Activated naive CD8-positive, alpha-beta T cell treated with anti-CD3 and anti-CD28 coated beads, Interleukin-2, amount 50 U/mL, for 24 hours (primary cell): ENCODE data around the gene LGALS9B.
"Not testable (repeated sequence)": the region's sequence is repeated elsewhere in the genome, so short reads cannot be mapped to it uniquely, and the experiment has no call there.

ENCODE experiments used
- ATAC-seq: fragments of 150-1000 bp; cut with Tn5 transposase; one replicate; pipeline ENCODE4 v1.10.0; 2021
- DNase-seq: peaks from one replicate; pipeline ENCODE4 v3.0.0; 2021
- H3K27ac Mint-ChIP-seq: one replicate; pipeline ENCODE4 v1.8.0; 2021; ENCODE audit warnings: mild to moderate bottlenecking, mixed read lengths
- H3K27me3 Mint-ChIP-seq: one replicate; pipeline ENCODE4 v1.8.0; 2021; ENCODE audit warnings: mixed read lengths
- H3K36me3 Mint-ChIP-seq: one replicate; pipeline ENCODE4 v1.8.0; 2021; ENCODE audit warnings: low read depth, mixed read lengths
- H3K4me1 Mint-ChIP-seq: one replicate; pipeline ENCODE4 v1.8.0; 2021; ENCODE audit warnings: mixed read lengths
- H3K4me3 Mint-ChIP-seq: one replicate; pipeline ENCODE4 v1.8.0; 2021; ENCODE audit warnings: mild to moderate bottlenecking, moderate library complexity, mixed read lengths
- H3K9me3 Mint-ChIP-seq: one replicate; pipeline ENCODE4 v1.8.0; 2021; ENCODE audit warnings: mixed read lengths

The LGALS9B gene

DNA sequence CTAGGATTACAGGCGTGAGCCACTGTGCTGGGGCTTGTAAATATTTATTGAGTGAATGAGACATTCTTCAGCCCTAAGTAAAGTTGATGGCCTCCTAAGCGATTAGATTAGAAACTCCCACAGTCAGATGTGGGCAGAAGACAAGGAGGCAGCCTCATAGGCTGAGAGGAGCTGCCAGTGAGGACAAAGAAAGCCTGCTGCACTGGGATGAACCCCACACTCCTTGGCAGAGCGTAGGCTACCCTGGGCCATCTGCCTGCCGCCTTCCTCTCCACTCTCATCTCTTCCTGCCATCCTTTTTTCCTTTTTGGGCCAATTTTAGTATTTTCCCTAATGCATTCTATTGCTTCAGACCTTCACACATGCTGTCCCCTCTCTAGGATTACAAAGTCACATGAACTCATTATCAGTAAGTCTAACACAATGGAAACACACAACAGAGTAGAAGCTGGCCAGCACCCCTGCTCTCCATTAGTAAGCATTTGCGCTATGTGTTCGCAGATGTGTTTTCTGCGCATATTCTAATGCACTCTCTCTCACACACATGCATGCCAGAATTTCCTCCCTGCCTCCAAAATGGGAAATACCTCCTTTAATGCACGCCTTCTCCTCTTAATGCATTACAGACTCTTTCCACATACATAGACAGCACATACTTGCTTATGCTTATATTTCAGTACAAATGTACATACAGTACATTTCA is 12.7 kb upstream of the LGALS9B start:
- H3K4me1 Mint-ChIP-seq, H3K27me3 Mint-ChIP-seq, H3K4me3 Mint-ChIP-seq, DNase-seq, H3K27ac Mint-ChIP-seq, H3K36me3 Mint-ChIP-seq, ATAC-seq, H3K9me3 Mint-ChIP-seq: not testable (repeated sequence)

DNA sequence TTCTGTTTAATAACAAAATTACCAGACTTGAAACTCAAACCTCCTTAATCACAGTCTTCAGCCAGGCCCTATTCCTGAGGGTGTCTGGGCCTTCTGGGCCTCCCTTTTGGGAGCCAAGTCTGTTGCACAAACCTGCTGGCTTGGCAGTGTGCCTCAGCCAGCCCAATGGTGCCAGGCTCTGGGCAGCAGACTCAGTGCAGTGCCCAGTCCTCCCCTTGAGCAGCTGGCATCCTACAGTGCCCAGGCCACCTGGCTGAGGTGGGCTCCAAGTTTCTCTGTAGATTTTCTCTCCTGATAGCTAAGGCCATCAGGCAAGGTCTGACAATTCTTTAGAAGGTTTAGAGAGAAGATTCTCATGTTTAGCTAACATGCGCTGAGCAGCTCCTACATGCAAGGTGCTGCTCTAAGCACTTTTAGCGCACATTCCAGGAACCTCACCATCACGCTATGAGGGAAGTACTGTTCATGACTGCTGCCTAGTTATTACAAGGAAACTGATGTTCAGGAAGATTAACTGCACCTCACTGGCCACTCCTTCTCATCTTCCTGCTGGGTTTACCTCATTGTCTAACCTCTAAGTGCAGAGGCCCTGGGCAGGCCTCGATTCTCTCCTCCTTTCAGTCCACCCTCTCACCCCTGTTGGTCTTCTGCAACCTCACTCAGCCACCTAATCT is 10.2 kb upstream of the LGALS9B start:
- H3K27me3 Mint-ChIP-seq, DNase-seq, H3K4me3 Mint-ChIP-seq, H3K9me3 Mint-ChIP-seq, H3K27ac Mint-ChIP-seq, H3K36me3 Mint-ChIP-seq, ATAC-seq, H3K4me1 Mint-ChIP-seq: not testable (repeated sequence)

DNA sequence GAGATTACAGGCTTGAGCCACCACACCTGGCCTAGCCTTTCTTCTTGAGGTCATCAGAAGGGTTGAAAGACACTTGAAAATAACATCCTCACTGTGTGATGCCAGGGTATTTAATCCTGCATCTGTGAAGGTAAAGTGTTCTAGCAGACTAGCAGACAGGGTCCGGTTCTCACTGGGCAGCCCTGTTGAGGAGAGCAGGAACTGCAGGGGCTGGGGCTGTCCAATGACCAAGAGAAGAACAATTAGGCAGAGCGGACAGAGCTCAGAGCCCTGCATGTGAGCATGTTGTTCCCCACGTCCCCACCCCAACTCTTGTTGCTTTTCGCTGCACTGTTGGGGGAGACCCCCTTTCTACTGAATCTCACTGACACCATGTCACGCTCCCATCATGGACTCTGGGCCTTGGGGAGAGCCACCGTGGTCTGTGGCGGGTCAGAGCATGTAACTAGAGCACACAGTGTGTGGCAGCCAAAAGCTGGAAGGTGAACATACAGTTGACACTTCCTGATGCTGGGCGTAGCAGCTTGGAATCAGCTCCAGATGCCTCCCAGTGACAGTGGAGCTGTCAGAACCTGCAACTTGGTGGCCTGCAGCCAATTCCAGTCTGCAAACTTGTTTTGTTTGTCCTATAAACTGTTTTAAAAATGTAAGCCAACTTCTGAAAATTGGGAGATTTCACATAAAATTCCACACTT is 7.9 kb upstream of the LGALS9B start:
- DNase-seq, H3K27me3 Mint-ChIP-seq, H3K36me3 Mint-ChIP-seq, H3K9me3 Mint-ChIP-seq, H3K4me1 Mint-ChIP-seq, ATAC-seq, H3K4me3 Mint-ChIP-seq, H3K27ac Mint-ChIP-seq: not testable (repeated sequence)

DNA sequence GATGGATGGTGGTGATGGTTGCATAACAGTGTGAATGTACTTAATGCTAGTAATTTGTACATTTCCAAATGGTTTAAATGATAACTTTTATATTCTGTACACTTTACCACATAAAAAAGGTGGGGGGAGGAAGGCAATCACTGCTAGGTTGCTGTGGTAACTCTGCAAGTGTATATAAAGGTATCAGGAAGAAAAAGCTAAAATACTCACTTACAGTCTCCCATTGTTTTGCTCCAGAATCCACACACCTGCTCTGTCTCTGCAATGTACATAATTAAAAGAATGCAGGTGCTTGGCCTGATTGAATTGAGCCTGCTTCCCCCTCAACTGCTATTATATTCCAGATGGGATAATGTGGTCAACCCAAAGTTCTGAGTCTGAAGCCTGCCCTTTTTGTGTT is 6.7 kb upstream of the LGALS9B start:
- not testable (repeated sequence) for H3K36me3 Mint-ChIP-seq, H3K27me3 Mint-ChIP-seq, H3K4me1 Mint-ChIP-seq, H3K27ac Mint-ChIP-seq, DNase-seq, H3K9me3 Mint-ChIP-seq, H3K4me3 Mint-ChIP-seq, ATAC-seq

DNA sequence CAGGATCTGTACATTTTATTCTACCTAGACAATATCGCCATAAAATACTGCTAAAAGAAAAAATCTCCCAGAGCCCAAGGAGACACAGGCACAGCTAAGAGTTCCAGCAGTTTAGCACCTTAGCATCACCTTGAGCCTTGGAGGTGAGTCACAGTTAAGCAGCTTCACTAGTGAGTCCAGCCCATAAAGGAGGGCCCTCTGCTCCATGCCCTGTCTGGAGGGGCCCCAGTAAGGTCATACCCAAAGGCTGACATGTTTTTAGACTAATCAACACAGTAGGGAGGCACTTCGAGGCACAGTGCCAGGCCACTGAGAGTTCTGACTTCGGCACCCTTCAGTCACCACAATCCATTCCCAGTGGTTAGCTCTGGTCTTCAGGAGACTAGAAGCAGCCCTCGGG is 2.6 kb upstream of the LGALS9B start:
- H3K4me1 Mint-ChIP-seq, H3K27me3 Mint-ChIP-seq, H3K27ac Mint-ChIP-seq, H3K4me3 Mint-ChIP-seq, ATAC-seq, H3K9me3 Mint-ChIP-seq, DNase-seq, H3K36me3 Mint-ChIP-seq: not testable (repeated sequence)

DNA sequence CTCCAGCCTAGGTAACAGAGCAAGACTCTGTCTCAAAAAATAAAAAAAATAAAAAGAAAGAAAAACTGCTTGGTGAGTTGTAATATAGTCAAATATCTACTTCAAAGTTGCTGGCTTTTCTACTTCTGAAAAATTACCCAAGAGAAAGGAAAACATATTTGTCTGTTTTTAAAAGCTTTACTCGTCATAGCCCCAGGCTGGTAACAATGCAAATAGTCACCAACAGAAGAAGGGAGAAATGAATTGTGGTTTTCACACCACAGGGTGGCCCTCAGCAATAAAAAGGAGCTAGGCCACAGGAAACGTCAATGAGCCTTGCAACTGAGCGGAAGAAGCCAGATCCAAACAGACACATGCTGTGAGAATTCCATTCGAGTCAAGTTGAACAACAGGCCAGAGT is 1.8 kb upstream of the LGALS9B start:
- not testable (repeated sequence) for H3K4me3 Mint-ChIP-seq, H3K4me1 Mint-ChIP-seq, H3K27me3 Mint-ChIP-seq, H3K27ac Mint-ChIP-seq, H3K9me3 Mint-ChIP-seq, DNase-seq, H3K36me3 Mint-ChIP-seq, ATAC-seq

DNA sequence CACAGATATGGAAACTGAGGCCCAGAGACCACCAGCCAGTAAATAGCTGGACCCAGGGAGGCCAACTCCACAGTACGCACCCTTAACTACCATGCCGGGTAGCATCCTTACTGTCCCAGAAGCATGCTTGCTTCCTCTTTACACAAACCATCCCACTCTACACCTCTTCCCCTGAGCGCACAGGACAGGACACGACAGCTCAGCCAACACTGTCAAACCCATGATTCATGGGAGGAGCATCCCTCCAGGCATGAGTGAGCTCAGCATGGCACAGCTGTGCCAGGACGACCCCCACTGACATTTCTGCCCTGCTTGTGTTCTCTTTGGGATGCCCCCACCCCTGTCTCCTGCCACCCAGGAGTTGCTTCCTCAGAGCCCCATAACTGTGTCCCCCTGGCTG is 340 bp downstream of the LGALS9B start:
- H3K9me3 Mint-ChIP-seq, H3K27me3 Mint-ChIP-seq, H3K36me3 Mint-ChIP-seq, DNase-seq, H3K4me3 Mint-ChIP-seq, H3K4me1 Mint-ChIP-seq, H3K27ac Mint-ChIP-seq: not testable (repeated sequence)
- ATAC-seq = peak; percentile 39

DNA sequence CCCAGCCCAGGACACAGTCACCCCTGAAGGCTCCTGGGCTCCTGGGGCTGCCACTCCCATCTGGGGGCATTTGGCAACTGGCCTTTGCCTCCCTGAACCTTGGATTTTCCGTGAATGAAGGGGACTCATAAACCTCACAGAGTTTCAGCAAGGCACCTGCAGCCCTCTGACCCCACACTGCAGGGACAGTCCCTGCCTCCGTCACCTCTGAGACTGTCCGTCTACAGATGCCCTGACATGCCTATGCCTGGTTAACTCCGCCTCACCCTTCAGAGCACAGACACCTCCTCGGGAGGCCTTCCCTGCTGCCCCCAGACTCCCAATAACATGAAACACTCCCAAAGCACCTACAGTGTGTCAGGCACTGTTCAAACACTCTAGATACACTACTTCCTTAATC is 786 bp downstream of the LGALS9B start:
- H3K9me3 Mint-ChIP-seq, H3K4me1 Mint-ChIP-seq, H3K36me3 Mint-ChIP-seq, H3K27ac Mint-ChIP-seq, ATAC-seq, H3K27me3 Mint-ChIP-seq, DNase-seq, H3K4me3 Mint-ChIP-seq: not testable (repeated sequence)

DNA sequence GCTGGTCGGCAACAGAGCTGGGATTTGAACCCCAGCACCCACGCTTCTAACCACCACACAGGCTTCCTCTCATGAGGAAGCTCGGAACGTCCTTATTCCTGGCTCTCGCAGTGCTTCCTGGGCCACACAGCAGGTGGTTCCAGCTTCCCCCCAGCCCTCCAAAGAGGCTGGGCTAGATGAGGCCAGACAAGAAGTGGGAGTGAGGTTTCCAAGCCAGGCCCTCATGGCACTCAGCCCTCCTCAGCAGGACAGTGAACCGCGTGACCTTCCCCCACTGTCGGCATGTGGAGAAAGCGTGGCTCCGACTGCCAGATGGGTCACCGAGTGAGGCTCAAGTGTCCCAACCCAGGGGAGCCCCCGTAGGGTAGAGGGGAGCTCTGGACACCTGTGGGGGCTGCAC is 1.8 kb downstream of the LGALS9B start:
- H3K4me3 Mint-ChIP-seq, H3K27me3 Mint-ChIP-seq, ATAC-seq, H3K36me3 Mint-ChIP-seq, H3K27ac Mint-ChIP-seq, H3K9me3 Mint-ChIP-seq, DNase-seq, H3K4me1 Mint-ChIP-seq: not testable (repeated sequence)

DNA sequence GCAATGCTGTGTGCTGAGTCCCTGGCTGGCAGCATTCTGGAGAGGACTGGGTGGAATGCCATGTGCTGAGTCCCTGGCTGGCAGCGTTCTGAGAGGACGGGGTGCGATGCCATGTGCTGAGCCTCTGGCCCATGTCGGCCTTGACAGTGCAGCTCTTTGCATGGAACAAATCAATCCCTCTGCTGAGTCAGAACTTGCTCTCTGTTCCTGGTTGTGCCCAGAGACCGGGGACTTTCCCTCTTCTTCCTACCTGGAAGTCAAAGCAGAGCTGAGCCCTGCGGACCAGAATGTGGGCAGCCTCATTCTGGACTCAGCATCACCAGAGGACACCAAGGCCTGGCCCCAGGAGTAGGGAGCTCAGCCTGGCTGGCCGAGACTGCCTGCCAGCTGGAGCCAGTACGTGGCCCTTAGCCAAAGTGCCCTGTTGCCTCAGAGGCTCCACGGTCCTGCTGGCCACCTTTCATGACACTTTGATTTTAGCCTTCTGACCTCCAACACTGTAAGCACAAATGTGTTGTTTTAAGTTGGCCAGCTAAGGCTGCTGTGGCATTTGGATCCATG is 2.4 kb downstream of the LGALS9B start:
- H3K27me3 Mint-ChIP-seq, H3K9me3 Mint-ChIP-seq, ATAC-seq, H3K4me3 Mint-ChIP-seq, H3K27ac Mint-ChIP-seq, H3K36me3 Mint-ChIP-seq, H3K4me1 Mint-ChIP-seq, DNase-seq: not testable (repeated sequence)

DNA sequence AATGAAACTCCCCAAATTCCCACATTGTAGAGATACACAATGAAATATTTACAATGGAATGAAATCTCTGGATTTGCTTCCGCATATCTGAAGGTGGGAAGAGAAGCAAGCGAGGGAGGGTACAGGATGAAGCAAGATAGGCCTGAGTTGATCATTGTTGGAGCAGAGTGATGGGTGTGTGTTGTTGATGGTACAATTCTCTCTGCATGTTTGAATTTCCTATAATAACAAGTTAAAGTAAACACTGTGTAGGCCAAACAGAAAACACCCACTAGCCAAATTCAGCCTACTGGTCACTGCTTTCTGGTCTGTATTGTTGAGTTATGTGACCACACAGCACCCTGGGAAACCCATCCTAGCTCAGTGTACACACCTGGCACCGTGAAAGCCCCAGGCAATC is 5.2 kb downstream of the LGALS9B start:
- DNase-seq, ATAC-seq, H3K4me3 Mint-ChIP-seq, H3K36me3 Mint-ChIP-seq, H3K4me1 Mint-ChIP-seq, H3K9me3 Mint-ChIP-seq, H3K27ac Mint-ChIP-seq, H3K27me3 Mint-ChIP-seq: not testable (repeated sequence)

DNA sequence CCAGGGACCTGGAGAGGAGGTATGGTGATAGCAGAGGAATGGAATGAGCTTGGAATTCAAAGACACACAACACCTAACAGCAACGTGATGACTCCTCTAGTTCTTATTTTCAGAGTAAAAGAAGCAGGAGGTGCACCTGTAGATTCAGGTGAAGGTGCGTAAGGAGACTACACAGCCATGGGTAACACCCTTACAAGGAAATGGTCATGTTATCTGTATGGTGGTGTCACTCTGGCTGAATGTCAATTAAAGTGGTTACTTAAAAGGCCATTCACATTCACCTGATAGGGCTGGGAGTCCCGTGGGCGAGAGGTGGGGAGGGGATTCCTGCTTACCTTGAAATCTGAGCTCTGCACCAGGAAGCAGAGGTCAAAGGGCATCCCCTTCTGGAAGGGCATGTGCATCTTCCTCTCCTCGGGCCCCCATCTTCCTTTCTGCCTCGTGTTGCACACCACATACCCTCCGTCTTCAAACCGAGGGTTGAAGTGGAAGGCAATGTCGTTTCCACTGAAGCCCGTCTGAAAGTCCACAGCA is 9.4 kb downstream of the LGALS9B start:
- H3K9me3 Mint-ChIP-seq, H3K4me1 Mint-ChIP-seq, H3K36me3 Mint-ChIP-seq, H3K27ac Mint-ChIP-seq, DNase-seq, H3K4me3 Mint-ChIP-seq, H3K27me3 Mint-ChIP-seq, ATAC-seq: not testable (repeated sequence)

DNA sequence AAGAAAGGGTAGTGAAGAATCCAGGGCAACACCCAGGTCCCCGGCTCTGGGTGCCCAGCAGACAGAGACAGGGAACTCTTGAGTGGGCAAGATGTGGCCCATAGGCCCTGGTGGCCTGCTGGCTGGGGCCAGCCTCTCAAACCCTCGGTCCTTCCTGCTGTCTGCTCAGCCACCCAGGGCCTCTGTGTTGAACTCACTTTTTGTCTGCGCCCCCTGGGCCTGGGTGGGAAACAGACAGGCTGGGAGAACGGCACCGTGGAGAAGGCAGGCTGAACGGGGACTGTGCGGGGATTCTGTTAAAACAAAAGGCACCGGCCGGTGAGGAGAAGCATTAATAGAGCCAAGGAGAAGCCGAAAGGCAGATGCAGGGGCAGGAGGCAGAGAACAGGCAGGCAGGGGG is 12.2 kb downstream of the LGALS9B start:
- not testable (repeated sequence) for H3K4me3 Mint-ChIP-seq, ATAC-seq, H3K27ac Mint-ChIP-seq

DNA sequence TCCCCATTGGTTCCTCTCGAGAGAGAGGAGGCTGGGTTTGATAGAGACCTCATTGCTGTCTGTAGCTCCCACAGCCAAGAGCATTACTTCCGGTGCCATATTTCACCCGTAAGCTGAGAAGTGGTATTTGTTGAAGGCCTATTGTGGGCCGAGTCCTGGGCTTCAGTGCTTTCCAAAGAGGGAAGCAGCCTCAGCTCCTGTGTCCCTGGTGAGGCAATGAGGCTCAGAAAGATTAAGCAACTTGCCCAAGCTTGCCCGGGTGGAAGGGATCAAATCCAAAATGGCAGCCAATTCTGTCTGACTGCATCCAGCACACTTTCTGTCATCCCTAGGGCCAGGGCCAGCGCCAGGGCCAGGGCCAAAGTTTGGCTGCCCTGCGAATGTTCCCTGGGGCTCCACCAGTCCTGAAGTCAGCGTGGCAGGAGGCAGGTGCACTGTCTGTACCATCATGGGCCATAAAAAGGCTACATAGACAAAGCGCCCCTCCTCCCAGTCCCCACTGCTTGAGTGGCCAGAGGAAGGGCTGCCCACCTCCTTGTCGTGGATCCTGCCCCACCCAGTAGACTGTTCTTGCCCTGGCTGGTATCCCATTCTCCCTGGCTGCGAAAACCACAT is 13.4 kb downstream of the LGALS9B start:
- H3K27me3 Mint-ChIP-seq, H3K4me3 Mint-ChIP-seq, H3K4me1 Mint-ChIP-seq, DNase-seq, H3K36me3 Mint-ChIP-seq, H3K9me3 Mint-ChIP-seq, H3K27ac Mint-ChIP-seq, ATAC-seq: not testable (repeated sequence)

More for the DNA sequence above, 12.2 kb downstream of the LGALS9B start:
- not testable (repeated sequence) for H3K4me1 Mint-ChIP-seq, DNase-seq, H3K36me3 Mint-ChIP-seq, H3K27me3 Mint-ChIP-seq, H3K9me3 Mint-ChIP-seq
